ENCODE data around the gene AWAT1. TPM values are rescaled to one million over a fixed set of nuclear protein-coding genes. Genes with fewer than 3 reads are reported as not detected.
"Not testable (repeated sequence)": the region's sequence is repeated elsewhere in the genome, so short reads cannot be mapped to it uniquely, and the experiment has no call there.

The AWAT1 gene
- total RNA-seq, 1 experiment from 2014 or later: not detected

DNA sequence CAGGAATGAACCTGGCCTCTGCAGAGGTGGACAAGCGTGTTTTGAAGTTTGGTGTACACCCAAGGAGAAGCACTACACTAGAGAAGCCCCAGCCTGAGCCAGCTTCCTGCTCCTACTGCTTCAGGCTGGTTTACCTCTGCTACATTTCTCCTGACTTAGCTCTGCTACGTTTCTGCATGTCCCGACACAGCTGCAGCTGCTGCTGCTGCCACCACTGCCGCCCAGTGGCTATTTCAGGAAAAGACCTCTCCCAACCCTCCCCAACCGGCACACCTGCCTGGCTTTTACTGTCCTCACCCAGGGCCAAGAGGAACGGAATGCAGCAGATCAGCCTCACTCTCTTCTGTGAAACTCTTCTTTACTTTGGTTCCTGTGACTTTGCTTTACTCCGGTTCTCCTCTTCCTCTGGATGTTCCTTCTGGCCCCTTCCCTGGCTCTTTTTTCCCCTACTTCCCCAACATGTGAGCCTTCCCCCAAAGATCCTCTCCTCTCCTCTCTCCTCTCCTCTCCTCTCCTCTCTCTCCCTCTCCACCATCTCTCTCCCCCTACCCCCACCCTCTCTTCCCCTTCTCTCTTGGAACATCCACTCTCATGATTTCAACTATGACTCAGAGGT is 28.6 kb downstream of the AWAT1 start:
- DNase-seq (ENCODE audit: low read depth): peak; percentile 5

- DNase-seq (ENCODE audit: low read depth): no peak
Observed at GRCh38 chrX:70264784-70265183, 30.3 kb downstream of the AWAT1 start.

DNA sequence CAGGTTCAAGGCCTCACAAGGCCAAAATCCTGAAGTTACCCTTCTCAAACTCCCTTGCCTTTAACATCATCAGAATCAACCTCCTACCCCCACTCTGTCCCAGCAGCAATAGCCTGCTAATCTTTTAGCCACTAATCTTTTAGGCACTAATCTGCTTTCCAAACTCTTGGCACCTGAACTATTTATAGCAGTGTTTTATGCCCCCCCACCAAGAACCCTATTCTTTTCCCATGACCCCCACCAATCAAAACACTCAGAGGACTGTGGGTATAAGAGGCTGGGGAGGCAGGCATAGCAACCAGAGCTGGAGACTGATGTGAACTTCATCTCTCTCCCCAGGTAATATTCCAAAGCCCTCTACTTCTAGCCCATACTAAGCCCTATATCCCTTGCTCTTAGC is 33.6 kb downstream of the AWAT1 start, which contains the start of gene ARR3:
TSS of gene ARR3 (plus strand) at position 301 of the 400 bp plus-strand sequence. CDS start 1,052 bp downstream, outside the sequence.
- DNase-seq (ENCODE audit: low read depth): no peak

- DNase-seq (ENCODE audit: low read depth): not testable (repeated sequence)
Observed at GRCh38 chrX:70274029-70274428, 39.6 kb downstream of the AWAT1 start.

GRCh38 chrX:70279081-70279480 is 44.6 kb downstream of the AWAT1 start:
- no peak for DNase-seq (ENCODE audit: low read depth)

DNA sequence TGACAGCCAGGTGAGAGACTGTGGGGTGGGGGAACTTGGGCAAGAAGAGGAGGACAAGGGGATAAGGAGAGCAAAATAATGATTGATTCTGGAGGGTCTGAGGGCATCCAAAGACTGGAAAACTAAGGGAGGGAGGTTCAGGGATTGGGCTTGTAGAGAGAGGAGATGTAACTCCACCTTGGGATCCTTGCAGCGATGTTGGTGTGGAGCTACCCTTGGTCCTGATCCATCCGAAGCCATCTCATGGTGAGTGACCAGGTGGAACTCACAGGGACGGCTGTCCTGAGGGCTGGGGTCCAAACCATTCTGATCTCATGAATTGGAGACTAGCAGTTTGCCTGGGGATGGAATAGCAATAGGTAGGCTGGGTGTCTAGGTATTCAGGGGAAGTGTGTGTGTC is 46.1 kb downstream of the AWAT1 start:
- DNase-seq (ENCODE audit: low read depth): no peak

- no peak for DNase-seq (ENCODE audit: low read depth)
Observed at GRCh38 chrX:70281951-70282350, 47.5 kb downstream of the AWAT1 start, which contains the start of gene RAB41. Gene RAB41 (plus strand): TSS chrX:70282172. CDS start chrX:70282218, 46 bp downstream.

DNA sequence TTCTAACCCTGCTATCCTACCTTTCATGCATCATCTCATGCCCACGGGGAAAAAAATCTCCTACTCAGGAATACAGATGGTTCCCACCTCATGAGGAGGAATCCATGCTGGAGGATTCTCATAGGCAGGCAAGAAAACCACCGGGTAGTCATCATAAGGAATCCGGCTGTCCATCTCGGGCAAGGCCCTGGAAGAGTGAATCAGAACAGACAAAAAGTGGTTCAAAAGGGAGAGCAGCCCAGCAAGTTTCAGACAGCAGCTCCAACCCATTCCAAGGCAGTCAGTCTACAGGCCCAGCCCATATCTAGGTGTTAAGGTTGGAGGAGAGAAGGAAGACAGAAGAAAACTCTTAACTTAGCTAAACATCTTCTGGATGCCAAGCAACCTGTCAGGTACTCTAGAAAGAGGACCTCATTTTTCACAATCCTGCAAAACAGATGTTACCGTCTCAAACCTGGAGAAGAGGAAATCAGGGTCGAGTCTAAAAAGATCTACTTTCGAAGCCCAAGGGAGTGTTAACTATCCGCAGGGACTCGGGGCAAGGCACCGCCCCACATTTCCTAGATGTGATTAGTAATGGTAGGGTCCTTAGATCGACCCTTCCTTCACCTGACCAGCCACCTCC is 54.8 kb downstream of the AWAT1 start:
- DNase-seq (ENCODE audit: low read depth): no peak

Other genes with a start within 250 kb of the AWAT1 start
- gene AWAT2, start 184.7 kb upstream of the AWAT1 start, total RNA-seq (2014; rRNA removed): 0.13 TPM in 1 of 2 replicates, not detected in the other
- not detected in 2 replicates for gene OTUD6A, start 172.2 kb upstream of the AWAT1 start, total RNA-seq (2014; rRNA removed)
- 38.7 and 39.6 TPM in 2 replicates for gene IGBP1, start 101.2 kb upstream of the AWAT1 start, total RNA-seq (2014; rRNA removed)
- not detected in 2 replicates for gene DGAT2L6, start 57.2 kb upstream of the AWAT1 start, total RNA-seq (2014; rRNA removed)
- not detected in 2 replicates for gene P2RY4, start 25.5 kb downstream of the AWAT1 start, total RNA-seq (2014; rRNA removed)
- not detected in 2 replicates for gene ARR3, start 33.7 kb downstream of the AWAT1 start, total RNA-seq (2014; rRNA removed)
- gene RAB41, start 47.5 kb downstream of the AWAT1 start, total RNA-seq (2014; rRNA removed): not detected in 2 replicates
- 83.5 and 84.9 TPM in 2 replicates for gene PDZD11, start 55.3 kb downstream of the AWAT1 start, total RNA-seq (2014; rRNA removed)
- 38.9 and 42.1 TPM in 2 replicates for gene KIF4A, start 55.4 kb downstream of the AWAT1 start, total RNA-seq (2014; rRNA removed)
- gene GDPD2, start 188.7 kb downstream of the AWAT1 start, total RNA-seq (2014; rRNA removed): not detected in 2 replicates
- gene DLG3, start 210.2 kb downstream of the AWAT1 start, total RNA-seq (2014; rRNA removed): 6.8 and 13.5 TPM in 2 replicates

All from LHCN-M2 (cell line).